ENCODE data around the gene CLEC18A.
"Not testable (repeated sequence)": the region's sequence is repeated elsewhere in the genome, so short reads cannot be mapped to it uniquely, and the experiment has no call there.

GRCh38 chr16:69964960-69965660, 14.0 kb downstream of the CLEC18A start:
- not testable (repeated sequence) for TF ChIP-seq CTCF (IDR thresholded peaks at IDR 0.05); ZFX (IDR thresholded peaks at IDR 0.05; ENCODE audit: borderline replicate concordance)
